WI38 (cell line): ENCODE measurements around the gene MAP3K10.

Experiments used
- H3K4me3 ChIP-seq: 2 replicates; pipeline ENCODE4 v1.5.1; 2011; ENCODE audit warnings: low read depth, mild to moderate bottlenecking, control low read depth, low read length
- TF ChIP-seq, protein P1 (sequence below): IDR thresholded peaks from 2 replicates; pipeline ENCODE4 v1.5.1; 2012; ENCODE audit warnings: low read depth, mild to moderate bottlenecking, control low read depth, low read length

The MAP3K10 gene

DNA sequence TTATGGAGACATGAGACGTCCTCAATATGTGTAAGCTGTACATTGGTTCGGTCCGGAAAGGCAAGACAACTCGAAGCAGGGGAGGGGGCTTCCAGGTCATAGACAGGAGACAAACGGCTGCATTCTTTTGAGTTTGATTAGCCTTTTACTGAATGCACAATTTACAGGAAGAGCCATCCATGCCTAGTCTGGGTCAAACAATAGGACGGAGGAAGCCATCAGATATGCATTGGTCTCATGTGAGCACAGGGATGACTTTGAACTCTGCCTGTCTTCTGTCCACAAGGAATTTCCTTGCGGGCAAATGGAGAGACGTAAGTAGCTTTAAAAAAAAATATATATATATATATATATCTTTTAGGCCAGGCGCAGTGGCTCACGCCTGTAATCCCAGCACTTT lies 37.1 kb downstream of the MAP3K10 start:
- H3K4me3 ChIP-seq = no peak overlapping the region
- TF ChIP-seq, protein P1, sequence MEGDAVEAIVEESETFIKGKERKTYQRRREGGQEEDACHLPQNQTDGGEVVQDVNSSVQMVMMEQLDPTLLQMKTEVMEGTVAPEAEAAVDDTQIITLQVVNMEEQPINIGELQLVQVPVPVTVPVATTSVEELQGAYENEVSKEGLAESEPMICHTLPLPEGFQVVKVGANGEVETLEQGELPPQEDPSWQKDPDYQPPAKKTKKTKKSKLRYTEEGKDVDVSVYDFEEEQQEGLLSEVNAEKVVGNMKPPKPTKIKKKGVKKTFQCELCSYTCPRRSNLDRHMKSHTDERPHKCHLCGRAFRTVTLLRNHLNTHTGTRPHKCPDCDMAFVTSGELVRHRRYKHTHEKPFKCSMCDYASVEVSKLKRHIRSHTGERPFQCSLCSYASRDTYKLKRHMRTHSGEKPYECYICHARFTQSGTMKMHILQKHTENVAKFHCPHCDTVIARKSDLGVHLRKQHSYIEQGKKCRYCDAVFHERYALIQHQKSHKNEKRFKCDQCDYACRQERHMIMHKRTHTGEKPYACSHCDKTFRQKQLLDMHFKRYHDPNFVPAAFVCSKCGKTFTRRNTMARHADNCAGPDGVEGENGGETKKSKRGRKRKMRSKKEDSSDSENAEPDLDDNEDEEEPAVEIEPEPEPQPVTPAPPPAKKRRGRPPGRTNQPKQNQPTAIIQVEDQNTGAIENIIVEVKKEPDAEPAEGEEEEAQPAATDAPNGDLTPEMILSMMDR = no peak

DNA sequence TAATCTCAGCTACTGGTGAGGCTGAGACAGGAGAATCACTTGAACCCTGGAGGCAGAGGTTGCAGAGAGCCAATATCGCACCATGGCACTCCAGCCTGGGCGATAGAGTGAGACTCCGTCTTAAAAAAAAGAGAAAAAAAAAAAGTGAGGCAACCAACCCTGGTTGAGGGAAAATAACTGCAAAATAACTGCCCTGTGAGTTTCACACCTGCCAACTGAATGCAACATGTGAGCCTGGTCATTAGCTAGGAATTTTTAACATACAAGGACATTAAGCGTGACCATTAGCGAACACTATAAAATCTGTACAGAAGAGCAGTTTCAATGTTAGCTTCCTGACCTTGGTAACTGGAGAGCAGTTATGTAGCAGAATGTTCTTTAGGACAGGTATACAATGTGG lies 37.6 kb downstream of the MAP3K10 start:
- TF ChIP-seq, protein P1 = no peak
- H3K4me3 ChIP-seq = no peak overlapping the region

DNA sequence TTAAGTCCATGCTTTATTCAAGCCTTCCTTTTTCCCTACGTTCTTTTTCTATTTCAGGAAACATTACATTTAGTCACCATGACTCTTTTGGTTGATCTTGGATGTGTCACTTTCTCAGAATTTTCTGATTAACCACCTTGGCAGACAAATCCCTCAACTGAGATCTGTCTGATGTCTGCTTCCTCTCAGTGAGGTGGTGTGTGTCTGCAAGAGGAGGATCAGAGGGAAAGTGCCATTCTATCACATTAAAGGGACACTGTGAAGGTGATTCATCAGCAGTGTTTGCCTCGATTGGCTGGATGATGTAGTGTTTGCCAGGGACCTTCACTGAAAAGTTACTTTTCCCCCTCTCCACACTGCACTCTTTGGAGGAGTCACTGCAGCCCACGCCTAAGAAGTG lies 38.3 kb downstream of the MAP3K10 start:
- no peak overlapping the region for H3K4me3 ChIP-seq
- TF ChIP-seq, protein P1 = no peak

DNA sequence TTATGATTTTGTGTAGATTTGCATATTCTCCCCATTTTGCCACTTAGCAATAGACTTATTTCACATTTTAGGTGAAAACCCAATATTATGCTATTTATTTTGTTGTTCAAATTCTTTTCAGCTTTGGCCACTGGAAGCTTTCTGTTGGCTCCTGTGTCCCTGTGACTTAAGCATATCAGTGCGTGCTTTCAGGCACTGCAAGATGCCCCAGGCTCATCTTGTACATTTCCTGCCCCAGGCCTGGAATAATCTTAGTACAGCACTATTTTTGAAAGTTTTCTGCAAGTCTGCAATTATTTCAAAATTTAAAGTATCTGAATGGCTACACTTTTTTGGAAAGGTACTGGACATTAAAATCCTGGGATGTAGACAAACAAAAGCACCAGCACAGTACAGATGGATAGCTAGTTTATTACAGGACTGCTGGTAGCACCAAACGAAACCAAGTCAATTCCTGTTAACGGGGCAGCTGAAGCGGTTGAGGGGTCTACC lies 38.7 kb downstream of the MAP3K10 start:
- H3K4me3 ChIP-seq = no peak overlapping the region
- TF ChIP-seq, protein P1 = no peak

DNA sequence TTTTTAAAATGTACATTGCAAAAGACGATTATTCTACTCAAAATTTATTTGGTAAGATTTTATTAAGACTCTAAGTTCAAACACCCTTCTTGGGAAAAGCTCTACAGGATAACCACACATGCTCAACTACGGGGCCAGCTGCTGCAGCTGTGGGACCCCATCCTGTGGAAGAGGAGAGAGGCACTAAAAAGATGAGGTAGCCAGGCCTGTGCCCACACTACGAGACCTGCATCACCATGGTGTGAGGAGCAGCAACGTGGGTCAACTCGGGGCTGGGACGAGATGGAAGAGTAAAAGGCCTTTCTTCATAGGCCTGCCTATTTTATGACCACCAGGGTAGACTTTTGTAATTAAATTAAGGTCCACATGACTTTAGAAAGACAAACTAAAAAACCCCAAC lies 39.8 kb downstream of the MAP3K10 start:
- H3K4me3 ChIP-seq = no peak overlapping the region
- TF ChIP-seq, protein P1 = no peak

DNA sequence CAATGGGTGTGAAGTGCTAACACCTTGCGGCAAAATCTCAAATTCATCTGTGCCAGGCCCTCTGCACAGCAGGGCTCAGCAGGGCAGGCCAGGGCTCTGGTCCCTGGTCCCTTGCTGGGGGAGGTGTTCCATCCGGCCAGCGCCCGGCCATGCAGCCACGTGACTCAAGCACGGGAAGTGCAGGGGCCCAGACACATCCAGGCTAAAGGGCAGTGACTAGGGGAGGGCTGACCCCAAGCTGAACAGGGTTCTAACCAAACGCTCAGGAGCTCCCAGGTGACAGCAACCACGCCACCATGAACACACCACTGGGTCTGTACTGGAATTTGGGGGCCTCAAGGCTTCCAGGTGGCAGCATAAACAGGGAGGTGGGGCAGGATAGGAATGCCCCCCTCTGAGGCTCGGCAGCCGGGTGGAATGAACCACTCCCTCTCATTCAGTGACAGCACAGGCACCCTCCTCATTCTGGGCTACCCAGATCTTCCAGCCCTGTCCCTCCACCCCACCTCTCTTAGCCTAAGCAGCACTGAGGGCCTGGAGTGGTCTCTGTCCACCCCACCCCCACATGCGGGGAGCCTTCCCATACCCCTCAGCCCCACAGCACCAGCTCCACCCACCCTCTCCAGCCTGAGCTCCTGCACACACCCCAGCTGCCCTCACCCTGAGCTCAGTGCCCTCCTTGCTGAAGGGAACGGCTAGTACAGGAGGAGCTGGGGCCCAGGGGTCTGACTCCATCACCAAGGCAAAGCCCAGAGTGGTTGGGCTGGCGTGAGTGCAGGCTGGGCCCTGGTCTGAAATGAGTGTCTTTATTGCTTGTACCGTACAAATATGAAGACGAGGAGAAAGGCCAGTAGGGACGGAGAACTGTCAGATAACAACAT lies 40.6 kb downstream of the MAP3K10 start:
- no peak overlapping the region for H3K4me3 ChIP-seq
- TF ChIP-seq, protein P1 = no peak

DNA sequence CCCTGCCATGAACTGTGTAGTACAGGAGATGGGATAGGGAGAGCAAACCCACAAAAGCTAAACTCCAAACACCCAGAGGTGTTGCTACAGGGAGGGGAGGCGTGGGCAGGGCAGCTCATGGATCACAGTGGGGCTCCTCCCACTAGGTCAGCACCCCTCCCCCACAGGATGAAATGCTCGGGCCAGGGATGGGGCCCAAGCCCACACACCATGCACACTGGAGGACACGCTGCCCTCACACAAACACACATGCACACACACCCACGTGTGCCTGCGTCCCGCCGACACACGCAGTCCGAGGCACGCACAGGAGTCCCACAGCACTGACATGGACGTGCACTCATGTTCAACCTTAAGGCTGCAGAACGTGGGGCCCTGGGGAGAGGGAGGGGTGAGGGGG lies 41.3 kb downstream of the MAP3K10 start:
- TF ChIP-seq, protein P1 = no peak
- no peak overlapping the region for H3K4me3 ChIP-seq
